T-helper 2 cell treated with Interferon-gamma antibody and Interleukin-4, amounts not matched to agents 100 ng/mL and 5 ng/mL, for 36 hours (primary cell): ENCODE results near the gene PLCB2. TPM values are rescaled to one million over a fixed set of nuclear protein-coding genes. Genes with fewer than 3 reads are reported as not detected.

ENCODE experiments used
- intact Hi-C: fragments of 100-400 bp; cut with micrococcal nuclease; formaldehyde crosslinking; loops from one replicate; pipeline ENCODE4 v1.15.1; 2023
- total RNA-seq: library from RNA; stranded (reverse); gene quantifications from 2 replicates; pipeline ENCODE4 v1.2.3, GENCODE V29; 2022

The PLCB2 gene
- total RNA-seq, 1 donor from 2014 or later: 192 TPM

DNA sequence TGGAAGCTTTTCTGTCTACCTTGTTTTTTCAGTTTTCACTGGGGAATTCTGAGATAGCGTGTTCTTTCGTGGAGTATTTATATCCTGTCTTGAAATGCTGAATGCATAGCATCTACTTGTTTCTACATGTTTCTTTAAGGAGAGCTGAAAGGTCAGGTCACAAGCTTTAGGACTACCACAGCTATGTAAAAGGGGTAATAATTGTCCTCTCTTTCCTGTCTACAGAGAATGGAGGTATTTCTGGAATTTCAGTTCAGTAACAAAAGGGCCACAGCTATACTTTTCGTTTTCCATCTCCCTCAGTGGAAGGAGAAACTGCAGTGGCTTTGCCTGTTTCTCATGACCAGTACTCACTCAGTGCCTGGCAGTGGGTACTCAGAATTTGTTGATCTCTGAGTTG, 20.4 kb upstream of the PLCB2 start:
- intact Hi-C loops: loop anchor here (10.0 kb wide), 1 partner anchor 907 kb away; the partner anchor contains the start of genes CHP1 and EXD1

DNA sequence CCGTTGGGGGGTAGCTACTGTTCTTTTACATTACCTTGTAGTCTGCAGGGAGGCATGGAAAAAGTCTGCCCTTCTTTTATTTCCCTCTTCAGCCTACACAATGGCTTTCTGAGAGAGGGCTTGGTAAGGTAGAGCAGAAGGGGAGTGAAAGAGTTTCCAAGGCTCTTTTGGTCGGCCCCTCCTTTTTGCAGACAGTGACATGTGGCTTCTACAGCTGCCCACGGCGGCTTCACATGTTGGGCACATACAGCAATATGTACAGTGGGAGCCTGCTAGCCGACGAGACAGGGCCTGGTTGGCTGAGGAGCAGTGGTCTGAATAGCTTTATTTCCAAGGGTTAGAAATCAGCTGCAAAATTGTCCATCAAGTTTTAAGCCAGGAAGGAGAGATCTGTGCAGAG, 19.7 kb upstream of the PLCB2 start:
- intact Hi-C loops: loop anchor here (10.0 kb wide), 1 partner anchor 907 kb away; the partner anchor contains the start of genes CHP1 and EXD1

DNA sequence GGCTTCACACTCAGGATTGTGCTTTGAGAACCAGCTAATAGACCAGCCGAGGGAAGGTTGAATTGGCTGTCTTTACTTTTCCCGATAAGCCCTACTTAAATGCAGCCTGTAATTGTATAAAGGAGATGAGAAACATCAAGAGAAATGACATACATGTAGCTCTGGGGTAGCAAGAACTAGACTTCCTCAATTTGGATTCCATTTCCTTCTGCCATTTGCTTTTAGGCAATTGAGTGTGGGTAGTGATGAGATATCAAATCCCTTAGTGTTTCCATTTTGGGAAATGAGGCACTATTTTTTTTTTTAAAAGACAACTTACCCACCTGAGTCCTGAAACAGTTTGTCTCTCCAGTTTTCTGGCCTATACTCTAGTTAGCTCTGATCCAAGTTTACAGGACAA, 18.0 kb upstream of the PLCB2 start:
- intact Hi-C loops: loop anchor here (10.0 kb wide), 1 partner anchor 909 kb away; the partner anchor contains the start of genes CHP1 and EXD1

DNA sequence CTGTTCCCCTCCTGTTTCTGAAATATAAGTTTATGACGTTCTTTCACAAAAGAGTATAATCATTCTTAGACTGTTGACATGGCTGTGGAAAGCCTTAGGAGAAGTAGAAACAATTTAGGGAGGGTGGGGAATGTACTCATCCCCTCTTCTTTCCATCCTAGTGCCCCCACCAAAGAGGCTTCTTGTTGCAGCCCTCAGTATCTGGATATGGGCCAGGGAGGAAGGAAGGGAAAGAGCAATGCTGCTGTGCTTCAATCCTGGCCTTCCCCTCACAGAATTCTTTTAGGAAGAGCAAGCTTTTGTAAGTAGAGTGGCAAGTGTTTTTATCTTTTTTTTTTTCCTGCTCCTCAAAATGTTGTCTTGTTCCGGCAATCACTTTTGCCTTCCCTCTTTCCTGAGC, 17.5 kb upstream of the PLCB2 start:
- intact Hi-C loops: loop anchor here (10.0 kb wide), 1 partner anchor 910 kb away; the partner anchor contains the start of genes CHP1 and EXD1

DNA sequence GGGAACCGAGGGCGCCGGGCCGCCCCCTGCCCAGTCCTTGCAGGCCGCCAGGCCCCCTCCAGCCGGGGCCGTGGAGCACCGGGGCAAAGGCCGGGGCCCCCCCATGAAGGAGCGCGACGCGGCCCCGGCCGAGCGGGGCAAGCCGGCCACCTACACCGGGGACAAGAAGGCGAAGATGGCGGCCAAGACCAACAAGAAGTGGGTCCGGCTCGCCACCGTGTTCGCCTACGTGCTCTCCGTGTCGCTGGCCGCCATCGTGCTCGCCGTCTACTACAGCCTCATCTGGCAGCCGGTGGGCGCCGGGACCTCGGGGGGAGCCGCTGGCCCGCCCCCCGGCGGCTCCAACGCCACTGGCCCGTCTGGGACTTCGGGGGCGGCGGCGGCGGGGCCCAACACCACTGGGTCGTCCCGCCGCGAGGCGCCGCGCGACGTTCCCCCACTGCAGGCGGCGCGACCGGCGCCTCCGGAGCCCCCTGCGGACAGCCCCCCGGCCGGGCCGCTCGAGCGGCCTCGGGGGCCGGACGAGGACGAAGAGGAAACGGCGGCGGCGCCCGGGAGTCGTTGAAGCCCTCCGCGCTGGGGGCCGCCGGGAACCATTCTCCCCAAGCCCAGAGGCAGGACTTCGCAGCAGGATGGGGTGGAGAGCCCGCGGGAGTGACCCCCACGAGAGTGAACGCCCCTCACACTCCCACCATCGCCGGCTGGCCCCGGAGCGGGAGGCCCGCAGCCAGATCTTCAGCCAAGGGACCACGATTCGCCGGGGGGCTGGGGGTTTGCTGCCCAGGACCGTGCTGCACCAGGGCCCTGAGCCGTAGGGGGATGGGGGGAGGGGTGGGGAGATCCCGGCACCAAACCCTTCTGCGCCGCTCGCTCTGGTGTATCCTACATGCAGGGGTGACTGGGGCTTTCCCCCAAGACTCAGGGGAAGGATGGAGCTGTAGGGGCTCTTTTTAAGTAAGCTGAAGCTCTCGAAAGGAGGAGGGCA, 16.5 kb upstream of the PLCB2 start:
- intact Hi-C loops: loop anchor here (1.0 to 10.0 kb wide), 2 partner anchors 17 to 911 kb away; partner anchors contain the start of genes CHP1, EXD1 and PLCB2

DNA sequence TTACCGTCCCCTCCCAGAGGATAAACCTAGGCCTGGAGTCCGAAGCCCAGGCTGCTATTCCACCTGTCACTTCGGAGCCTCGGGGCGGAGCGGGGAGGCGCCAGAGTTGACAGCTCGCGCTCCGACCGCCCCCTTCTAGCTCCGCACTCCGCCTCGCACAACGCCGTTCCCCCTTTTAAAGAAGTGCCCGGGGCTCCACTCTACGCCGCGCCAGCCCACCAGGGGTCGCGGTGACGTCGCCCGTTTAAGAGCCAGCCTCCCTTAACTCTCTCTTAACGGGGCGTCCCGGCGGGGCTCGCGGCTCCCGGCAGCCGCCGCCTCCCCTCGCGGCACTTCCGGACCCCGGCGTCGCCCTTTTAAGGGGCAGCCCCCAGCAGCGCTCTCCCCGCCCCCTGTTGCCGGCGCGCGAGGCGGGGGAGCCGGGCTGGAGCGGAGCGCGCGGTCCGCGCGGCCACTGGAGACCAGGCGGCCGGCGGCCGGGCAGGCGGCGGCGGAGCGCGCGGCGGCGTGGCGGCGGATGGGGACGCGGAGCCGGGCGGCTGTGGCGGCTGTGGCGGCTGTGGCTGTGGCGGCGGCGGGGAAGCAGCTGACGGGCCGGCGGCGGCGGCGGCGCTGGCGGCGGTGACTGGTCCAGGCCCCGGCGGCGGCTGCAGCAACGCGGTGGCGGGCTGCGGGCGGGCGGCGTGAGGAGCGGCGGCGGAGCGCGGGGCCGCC, 15.7 kb upstream of the PLCB2 start, which contains the start of gene INAFM2:
TSS of gene INAFM2 (plus strand) at position 454 of the 714 bp plus-strand sequence. CDS start 364 bp downstream, outside the sequence.
- intact Hi-C loops: loop anchor here (1.0 to 10.0 kb wide), 2 partner anchors 16 to 911 kb away; partner anchors contain the start of genes CHP1, EXD1 and PLCB2

DNA sequence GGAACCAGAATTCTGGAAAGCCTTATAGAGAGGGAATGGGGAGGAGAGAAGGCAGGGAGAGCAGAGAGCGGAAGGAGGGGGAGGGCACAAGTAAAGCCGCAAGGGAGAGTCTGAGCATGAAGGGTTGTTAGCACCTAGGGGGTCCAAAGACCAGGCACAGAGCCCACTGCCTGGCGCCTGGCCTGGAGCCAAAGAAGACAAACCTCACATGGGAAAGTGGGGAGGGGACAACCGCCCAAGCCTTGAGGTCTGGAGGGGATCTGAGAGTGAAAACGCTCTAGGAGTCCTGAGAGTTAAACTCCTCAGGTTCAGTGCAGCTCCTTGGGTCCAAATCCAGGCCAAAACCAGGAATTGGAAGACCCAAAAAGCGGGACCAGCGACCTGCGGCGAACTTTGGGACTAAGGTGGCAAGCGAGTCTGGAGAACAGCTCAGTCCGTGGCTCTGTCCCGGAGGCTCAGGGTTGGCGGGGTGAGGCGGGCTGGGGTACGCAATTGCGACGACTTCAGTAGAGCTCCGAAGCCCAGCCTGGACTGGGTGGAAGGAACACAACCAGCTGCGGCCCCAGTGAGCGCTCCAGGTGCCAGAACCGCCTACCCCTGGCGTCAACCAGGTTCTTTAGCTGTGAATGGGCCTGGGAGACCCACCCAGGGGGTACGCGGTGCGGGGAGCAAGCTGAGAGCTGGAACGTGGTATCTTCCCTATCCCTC, 14.9 kb upstream of the PLCB2 start:
- intact Hi-C loops: loop anchor here (1.0 to 10.0 kb wide), 2 partner anchors 15 to 912 kb away; partner anchors contain the start of genes CHP1, EXD1 and PLCB2

DNA sequence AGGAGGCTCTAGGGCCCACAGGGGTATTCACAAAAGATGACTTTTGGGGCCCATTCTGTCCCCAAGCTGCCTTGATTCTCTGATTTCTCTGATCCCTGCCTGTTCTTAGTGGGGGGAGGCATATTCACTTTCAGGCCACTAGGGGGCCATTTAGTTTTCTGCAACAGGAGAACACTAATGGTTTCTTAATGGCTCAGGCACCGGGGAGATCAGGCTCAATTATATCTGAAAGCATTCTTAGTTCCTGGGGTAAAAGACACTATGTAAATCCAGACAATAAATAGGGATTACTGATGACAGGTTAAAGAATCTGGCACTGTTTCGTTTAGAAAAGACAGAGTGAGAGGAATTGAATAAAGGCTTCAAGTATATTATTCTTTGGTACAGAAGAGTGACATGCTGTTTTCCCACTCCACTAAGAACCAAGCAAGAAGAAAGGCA, 13.2 kb upstream of the PLCB2 start:
- intact Hi-C loops: loop anchor here (1.0 to 10.0 kb wide), 2 partner anchors 17 to 914 kb away; partner anchors contain the start of genes CHP1 and EXD1

DNA sequence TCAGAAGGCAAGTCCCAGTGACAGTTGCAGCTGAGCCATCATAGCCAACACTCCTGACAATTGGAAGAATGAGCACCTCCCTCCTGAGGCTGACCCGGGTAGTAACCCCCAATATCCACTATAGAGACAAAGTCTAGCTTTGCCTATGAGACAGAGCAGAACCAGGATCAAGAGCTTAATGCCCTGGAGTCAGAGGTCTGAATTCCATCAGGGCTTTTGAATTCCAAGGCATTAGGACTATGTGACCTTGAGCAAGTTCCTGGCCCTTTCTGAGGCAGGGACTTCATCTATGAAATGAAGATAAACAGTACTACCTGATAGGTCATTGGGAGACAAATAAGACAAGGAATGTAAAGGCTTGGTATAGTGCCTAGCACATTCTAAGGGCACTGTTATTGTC, 12.7 kb upstream of the PLCB2 start:
- intact Hi-C loops: loop anchor here (10.0 kb wide), 1 partner anchor 914 kb away; the partner anchor contains the start of genes CHP1 and EXD1

DNA sequence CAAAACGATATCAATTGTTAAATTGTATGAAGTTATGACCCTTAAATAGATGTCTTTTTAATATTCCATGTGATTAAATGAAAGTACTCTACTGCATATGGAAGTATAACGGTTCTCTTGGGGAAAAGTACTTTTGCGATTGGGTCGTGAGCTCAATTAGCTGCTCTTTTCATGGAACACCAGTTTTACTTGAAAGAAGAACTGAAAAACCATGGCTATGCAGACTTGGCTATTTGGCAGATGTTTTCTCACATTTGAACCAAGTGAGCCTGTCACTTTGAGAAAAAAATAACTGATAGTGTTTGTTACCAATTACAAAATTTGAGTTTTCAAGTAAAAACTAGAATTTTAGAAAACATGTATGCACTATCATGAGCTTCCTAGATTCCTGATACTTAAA, 9.8 kb upstream of the PLCB2 start:
- intact Hi-C loops: no loop called here

DNA sequence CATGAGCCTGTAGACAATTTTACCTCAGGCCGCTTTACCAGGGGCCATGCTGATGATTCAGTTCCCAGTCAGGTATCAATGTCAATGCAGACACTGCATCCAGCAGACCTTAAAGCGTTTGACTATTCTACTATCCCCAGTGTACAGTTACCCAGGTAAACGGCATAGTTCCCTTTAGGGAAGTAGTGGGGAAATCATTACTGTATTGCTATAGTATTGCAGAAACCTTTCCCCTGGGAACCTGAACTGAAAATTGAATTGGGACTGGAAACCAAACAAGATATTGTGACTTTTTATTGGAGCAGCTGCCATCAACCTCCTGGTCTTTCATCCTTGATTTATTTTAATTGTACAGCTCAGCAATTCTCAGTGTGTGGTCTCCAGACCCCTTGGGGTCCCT, 9.2 kb upstream of the PLCB2 start:
- intact Hi-C loops: no loop called here

DNA sequence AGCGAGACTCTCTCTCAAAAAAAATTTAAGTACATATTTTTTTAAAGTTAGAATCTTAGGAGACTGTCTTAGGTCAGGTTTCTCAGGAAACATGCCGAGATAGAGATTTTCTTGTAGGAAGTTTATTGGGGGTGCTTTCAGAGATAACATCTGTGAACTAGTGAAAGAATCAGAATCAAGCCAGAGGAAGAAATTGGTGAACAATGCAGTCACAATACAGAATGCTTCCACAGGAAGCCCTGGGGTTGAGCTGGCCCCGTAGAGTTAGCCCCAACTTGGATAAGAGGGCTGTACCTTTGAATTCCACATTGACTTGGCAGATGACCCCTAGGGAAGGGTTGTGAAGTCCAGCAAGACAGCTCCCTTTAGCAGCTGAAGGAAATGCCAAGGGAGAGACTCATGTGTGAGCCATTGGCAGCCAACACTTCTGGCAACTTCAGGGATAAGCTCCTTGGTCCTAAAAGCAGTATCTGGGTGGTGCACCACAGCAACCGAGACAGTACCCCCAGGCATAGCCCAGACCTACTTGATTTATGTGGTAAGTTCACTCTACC, 7.1 kb upstream of the PLCB2 start:
- intact Hi-C loops: no loop called here

DNA sequence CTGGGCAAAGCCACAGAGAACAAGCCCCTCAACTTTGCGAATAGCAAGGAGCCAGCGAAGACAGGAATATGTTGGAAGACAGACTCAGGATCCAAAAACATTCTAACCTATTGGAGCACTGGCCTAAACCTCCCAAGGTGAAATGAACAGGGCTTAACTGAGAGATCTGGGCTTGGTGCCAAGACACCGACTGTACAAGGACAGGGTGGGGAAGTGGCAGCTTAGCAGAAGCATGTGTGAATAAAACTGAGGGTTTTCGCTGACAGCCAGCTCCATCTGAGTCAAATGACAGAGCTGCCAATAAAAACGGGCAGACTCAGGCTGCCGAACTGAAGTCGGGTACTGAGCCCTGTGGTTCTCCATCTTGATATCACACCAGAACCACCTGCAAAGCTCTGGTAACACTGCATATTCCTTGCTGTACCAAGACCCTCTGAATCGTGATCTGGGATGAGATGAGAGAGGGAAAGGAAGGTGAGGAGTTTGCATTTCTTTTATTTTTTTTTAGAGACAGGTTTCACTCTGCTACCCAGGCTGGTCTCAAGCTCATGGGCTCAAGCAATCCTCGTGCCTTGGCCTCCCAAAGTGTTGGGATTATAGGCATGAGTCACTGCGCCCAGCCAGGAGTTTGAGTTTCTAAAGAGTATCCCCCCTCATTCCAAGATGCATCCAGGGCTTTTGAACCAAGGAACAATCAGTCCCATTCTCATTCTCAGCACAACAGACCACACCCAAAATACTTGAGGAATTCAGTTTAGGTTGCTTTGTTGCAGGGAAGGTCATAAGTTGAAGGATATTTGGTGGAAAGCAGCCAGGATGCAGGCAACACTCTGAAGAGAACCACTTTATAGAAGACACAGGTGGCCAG, 6.0 kb upstream of the PLCB2 start:
- intact Hi-C loops: no loop called here

DNA sequence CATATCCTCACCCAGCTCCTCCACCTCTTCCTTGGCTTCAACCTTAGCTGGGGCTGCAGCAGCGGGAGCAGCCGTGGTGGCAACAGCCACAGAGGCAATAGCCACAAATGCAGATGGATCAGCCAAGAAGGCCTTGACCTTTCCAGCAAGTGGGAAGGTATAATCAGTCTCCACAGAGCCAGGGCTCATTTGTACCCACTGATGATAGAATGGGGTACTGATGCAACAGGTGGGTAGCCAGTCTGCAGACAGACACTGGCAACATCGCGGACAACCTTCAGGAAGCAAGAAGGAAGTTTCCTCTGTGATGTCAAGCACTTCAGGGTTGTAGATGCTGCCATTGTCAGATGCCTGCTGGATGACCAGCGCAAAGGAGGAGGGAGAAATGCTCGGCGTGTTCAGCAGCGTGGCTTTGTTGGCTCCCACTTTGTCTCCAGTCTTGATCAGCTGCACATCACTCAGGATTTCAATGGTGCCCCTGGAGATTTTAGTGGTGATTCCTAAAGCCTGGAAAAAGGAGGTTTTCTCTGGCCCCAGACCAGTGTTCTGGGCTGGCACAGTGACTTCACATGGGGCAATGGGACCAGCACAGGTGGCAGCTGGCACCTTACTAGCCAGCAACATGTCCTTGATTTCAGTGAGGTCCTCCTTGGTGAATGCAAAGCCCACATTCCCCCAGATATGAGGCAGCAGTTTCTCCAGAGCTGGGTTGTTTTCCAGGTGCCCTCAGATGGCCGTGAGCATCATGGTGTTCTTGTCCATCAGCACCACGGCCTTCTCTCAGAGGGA, 4.8 kb upstream of the PLCB2 start:
- intact Hi-C loops: no loop called here

DNA sequence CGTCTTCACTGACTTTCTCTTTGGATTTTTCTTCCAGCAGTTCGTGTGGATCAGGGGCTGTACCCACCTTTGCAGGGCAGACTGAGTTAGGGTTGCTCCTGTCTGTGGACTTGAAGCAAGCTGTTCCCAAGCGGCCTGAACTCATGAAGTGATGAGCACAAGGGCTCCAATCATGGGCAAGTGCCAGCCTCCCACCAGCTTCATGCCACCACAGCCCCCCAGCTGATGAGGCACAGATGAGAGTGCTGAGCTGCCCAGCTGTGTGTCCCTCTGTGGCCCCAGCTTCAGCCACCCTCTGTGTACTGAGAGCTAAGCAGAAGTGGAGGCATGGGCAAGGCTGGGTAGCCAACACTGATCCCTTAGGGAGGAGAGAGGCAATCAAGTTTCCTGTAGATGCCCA, 3.3 kb upstream of the PLCB2 start:
- intact Hi-C loops: loop anchor here (1.0 kb wide), 1 partner anchor 32 kb away; no protein-coding TSS in a partner anchor

DNA sequence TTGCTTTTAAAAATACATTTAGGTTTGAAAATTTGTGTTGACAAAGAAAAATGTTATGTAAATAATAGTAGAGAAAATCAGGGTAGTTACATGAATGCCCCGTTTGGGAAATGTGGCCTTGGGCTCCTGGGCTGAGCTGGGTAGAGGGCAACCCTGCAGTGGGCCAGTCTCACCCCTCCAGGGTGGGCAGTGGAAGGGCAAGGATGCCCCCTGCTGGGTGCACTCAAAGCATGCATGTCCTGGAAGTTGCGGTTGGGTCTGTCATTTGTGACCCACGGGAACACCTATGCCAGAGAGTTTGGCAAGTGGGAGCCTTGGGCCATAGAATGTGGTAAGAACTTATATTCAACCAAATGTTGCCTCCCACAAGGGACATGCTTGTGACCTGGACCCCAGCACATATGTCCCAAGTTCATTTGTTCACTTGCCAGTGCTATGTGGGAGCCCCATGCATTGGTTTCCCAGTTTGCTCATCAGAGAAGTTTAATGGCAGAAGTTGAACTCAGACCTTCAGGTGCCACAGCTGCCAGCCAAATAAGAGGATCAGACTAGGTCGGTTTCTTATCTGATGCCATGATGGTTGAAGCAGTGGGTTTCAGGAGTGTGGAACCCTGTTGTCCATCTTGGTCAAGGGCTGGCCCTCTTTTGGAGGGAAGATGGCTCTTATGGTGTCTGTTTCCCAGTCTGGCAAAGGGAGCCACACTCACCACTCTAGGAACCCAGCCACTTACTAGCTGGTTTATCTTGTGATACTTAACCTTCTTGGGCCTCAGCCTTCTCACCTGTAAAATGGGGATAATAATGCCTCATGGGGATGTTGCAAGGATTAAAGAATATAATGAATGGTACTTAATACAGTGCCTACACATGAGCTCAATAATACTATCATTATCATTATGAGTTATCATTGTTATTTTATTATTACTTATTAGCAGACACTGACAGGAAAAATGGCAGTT, 2.5 kb upstream of the PLCB2 start:
- intact Hi-C loops: loop anchor here (1.0 kb wide), 1 partner anchor 31 kb away; no protein-coding TSS in a partner anchor

DNA sequence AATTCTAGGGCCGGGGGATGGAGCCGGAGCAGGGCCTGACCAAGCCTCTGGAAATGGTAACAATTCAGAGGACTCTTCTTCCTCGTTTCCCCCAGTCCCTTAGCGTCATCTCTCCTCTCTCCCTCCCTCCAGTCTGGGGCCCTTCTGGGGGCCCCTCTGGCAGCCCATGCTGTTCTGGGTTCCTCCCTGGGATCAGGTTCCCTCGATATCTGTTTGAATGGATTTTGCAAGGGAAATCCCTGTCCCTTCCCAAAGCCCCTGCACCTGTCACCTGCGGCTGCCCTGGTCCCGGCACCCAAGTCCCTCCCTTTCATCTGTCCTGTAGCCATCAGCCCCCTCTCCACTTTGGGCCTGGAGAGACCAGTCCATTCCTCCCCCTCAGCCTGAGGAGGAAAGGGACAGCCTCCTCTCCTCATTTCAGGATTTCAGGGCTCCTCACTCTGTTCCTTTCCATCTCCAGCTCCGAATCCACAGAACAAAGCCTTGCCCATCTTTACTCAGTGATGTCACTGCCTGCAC, 1.7 kb upstream of the PLCB2 start:
- intact Hi-C loops: no loop called here
